H1 (cell line): ENCODE results near the gene SSC5D. TPM values are rescaled to one million over a fixed set of nuclear protein-coding genes. Genes with fewer than 3 reads are reported as not detected.

Experiments used
- ASH2L ChIP-seq: fragments of 200-600, 300-600 bp; sonication (generic); IDR thresholded peaks from one replicate; pipeline ENCODE4 v1.7.1; 2017; ENCODE audit warnings: low read length
- CEBPB ChIP-seq: IDR thresholded peaks from 2 replicates; pipeline ENCODE4 v1.6.1; 2012; ENCODE audit warnings: low read depth, low read length
- JUND ChIP-seq: IDR thresholded peaks from 2 replicates; pipeline ENCODE4 v1.6.1; 2011; ENCODE audit warnings: mild to moderate bottlenecking, improper control_type of control experiment, low read length
- KDM1A ChIP-seq: fragments of 200-600, 300-600 bp; sonication (generic); IDR thresholded peaks from 2 replicates; pipeline ENCODE4 v1.7.1; 2016; ENCODE audit warnings: mild to moderate bottlenecking, low read length, borderline replicate concordance
- POLR2A ChIP-seq, 2 experiments: IDR thresholded peaks; 1 replicate in 1 of 2; 2 replicates in 1 of 2; pipeline ENCODE4 v1.6.1; 2011; ENCODE audit warnings: low read depth in 2 of 2, low read length in 2 of 2, mild to moderate bottlenecking in 2 of 2; ENCODE audit errors: control extremely low read depth in 1 of 2
- RNF2 ChIP-seq: fragments of 200-900, 300-1000 bp; sonication (generic); IDR thresholded peaks from 2 replicates; pipeline ENCODE4 v1.7.1; 2016; ENCODE audit warnings: borderline replicate concordance, low read depth, mild to moderate bottlenecking, antibody characterized with exemption, low read length; ENCODE audit not compliant: poor library complexity, severe bottlenecking; ENCODE audit errors: missing control alignments
- polyA plus RNA-seq, 7 experiments: library from polyadenylated mRNA; depleted of rRNA in 3 of 7; stranded (reverse) in 5 of 7; unstranded in 2 of 7; fragments of >200 nt in 5 of 7; fragments of 200-250 nt in 2 of 7; gene quantifications; 1 replicate in 5 of 7; 2 replicates in 1 of 7; 4 replicates in 1 of 7; pipeline versions ENCODE4 v1.2.1 to v1.2.3, GENCODE V29; 2011 to 2013; ENCODE audit warnings: missing spikeins in 2 of 7, mixed read lengths in 2 of 7
- total RNA-seq: library from RNA; stranded (reverse); fragmentation: NEBNext Ultra II Directional; extraction: Animal tissue kit (Norgen Biotek cat#: 25700); gene quantifications from 2 replicates; pipeline ENCODE4 v1.2.1, GENCODE V29; 2021

Gene SSC5D
- total and polyA plus RNA-seq, 2 of the 8 experiments (the other 6 are each of a cell fraction or from before 2014, with no cell fraction given) = 0.39 to 1.7 TPM

- TF ChIP-seq ASH2L (no peak), RNF2 (no peak), CEBPB (no peak), KDM1A (no peak), POLR2A (IDR thresholded peaks at IDR 0.05; ENCODE audit: control extremely low read depth in 1 of 2, low read depth in 2 of 2, low read length in 2 of 2) (no peak), JUND (no peak)
Observed at GRCh38 chr19:55525289-55526101, 37.3 kb downstream of the SSC5D start (continued).
